Left lung (tissue), 14 donors: ENCODE results near the gene EZR. TPM values are rescaled to one million over a fixed set of nuclear protein-coding genes. Genes with fewer than 3 reads are reported as not detected.

Experiments
- ATAC-seq: fragments of 200-7000 bp; cut with Tn5 transposase; one replicate; pipeline ENCODE4 v1.9.1; 2020; ENCODE audit warnings: moderate library complexity
- DNase-seq, 4 donors: peaks; one replicate each; pipeline ENCODE4 v3.0.0-alpha.2; 2013 to 2020
- H3K27ac ChIP-seq, 2 donors: fragments of 200-600 bp; sonication (generic) in 1 of 2; one replicate each; pipeline versions ENCODE4 v1.5.0 to v1.8.0; 2020 to 2021
- H3K27me3 ChIP-seq, 2 donors: fragments of 200-600 bp; sonication (generic) in 1 of 2; one replicate each; pipeline versions ENCODE4 v1.5.0 to v1.8.0; 2020 to 2021
- H3K36me3 ChIP-seq, 2 donors: fragments of 200-600 bp; sonication (generic) in 1 of 2; one replicate each; pipeline versions ENCODE4 v1.5.0 to v1.8.0; 2020 to 2021
- H3K4me1 ChIP-seq, 2 donors: fragments of 200-600 bp; one replicate each; pipeline ENCODE4 v1.8.0; 2021
- H3K4me3 ChIP-seq, 2 donors: fragments of 200-600 bp; sonication (generic) in 1 of 2; one replicate each; pipeline versions ENCODE4 v1.5.0 to v1.8.0; 2020 to 2021; ENCODE audit warnings: mild to moderate bottlenecking in 1 of 2
- H3K9me3 ChIP-seq, 2 donors: fragments of 200-600 bp; sonication (generic) in 1 of 2; one replicate each; pipeline versions ENCODE4 v1.5.0 to v1.8.0; 2020 to 2021
- intact Hi-C, 2 donors: fragments of 100-400 bp; cut with DNase I; formaldehyde crosslinking; loops; one replicate each; pipeline versions ENCODE4 v1.11.2 to v1.14.2; 2022
- long read RNA-seq, 12 donors: library from polyadenylated mRNA in 2 of 12; unstranded in 2 of 12; transcript quantifications; one replicate each; pipeline ENCODE4 v2.0.0 and lab custom pipeline, GENCODE V29; 2019 to 2026
- polyA plus RNA-seq, 6 donors: library from polyadenylated mRNA; unstranded; fragments of 120-200 nt; gene quantifications; one replicate each; pipeline ENCODE4 v1.2.1, GENCODE V29; 2013; ENCODE audit not compliant: insufficient read length in 6 of 6
- total RNA-seq, 2 donors: library from RNA; stranded (reverse); fragmentation: NEBNext Ultra II Directional; extraction: Animal tissue kit (Norgen Biotek cat#: 25700); gene quantifications; one replicate each; pipeline ENCODE4 v1.2.1, GENCODE V29; 2021
- TF ChIP-seq, protein P1 (sequence below), 2 donors: fragments of 200-600 bp; sonication (generic) in 1 of 2; IDR thresholded peaks; one replicate each; pipeline versions ENCODE4 v1.5.0 to v1.8.0; 2021; ENCODE audit warnings: antibody characterized with exemption in 2 of 2
- donor health status: DM: no; HTN: yes; CAD: no.
- donor health status: DM: no; HTN: no; CAD: no.

The EZR gene
- total RNA-seq: 100 to 1,000 TPM; 315 to 328 TPM
- polyA plus RNA-seq: 100 to 1,000 TPM; 140 to 168 (median 154) TPM
- long read RNA-seq, donor 1, transcript EZR-201 (13 exons, 3,068 nt): minor isoform, 11 of 130 reads
- long read RNA-seq, donor 1, transcript EZR-202 (14 exons, 3,096 nt): major isoform, 17 of 130 reads
- long read RNA-seq, donor 1, partial matches to known transcripts: 95 of 130 reads
- long read RNA-seq, donor 1, other reads (novel, unspliced or antisense): 7 of 130 reads
- long read RNA-seq, donor 2, transcript EZR-201 (13 exons, 3,068 nt): minor isoform, 5 of 120 reads
- long read RNA-seq, donor 2, transcript EZR-202 (14 exons, 3,096 nt): major isoform, 13 of 120 reads
- long read RNA-seq, donor 2, partial matches to known transcripts: 97 of 120 reads
- long read RNA-seq, donor 2, other reads (novel, unspliced or antisense): 5 of 120 reads
- long read RNA-seq, donor 3, transcript EZR-201 (13 exons, 3,068 nt): minor isoform, 5 of 29 reads
- long read RNA-seq, donor 3, transcript EZR-202 (14 exons, 3,096 nt): major isoform, 18 of 29 reads
- long read RNA-seq, donor 3, partial matches to known transcripts: 0 of 29 reads
- long read RNA-seq, donor 3, other reads (novel, unspliced or antisense): 6 of 29 reads
- long read RNA-seq, donor 4, transcript EZR-202 (14 exons, 3,096 nt): major isoform, 22 of 149 reads
- long read RNA-seq, donor 4, transcript EZR-201 (13 exons, 3,068 nt): minor isoform, 16 of 149 reads
- long read RNA-seq, donor 4, partial matches to known transcripts: 87 of 149 reads
- long read RNA-seq, donor 4, other reads (novel, unspliced or antisense): 24 of 149 reads
- long read RNA-seq, donor 5, transcript EZR-201 (13 exons, 3,068 nt): minor isoform, 7 of 75 reads
- long read RNA-seq, donor 5, transcript EZR-202 (14 exons, 3,096 nt): major isoform, 22 of 75 reads
- long read RNA-seq, donor 5, partial matches to known transcripts: 46 of 75 reads
- long read RNA-seq, donor 5, other reads (novel, unspliced or antisense): 0 of 75 reads
- long read RNA-seq, donor 6, transcript EZR-202 (14 exons, 3,096 nt): major isoform, 18 of 53 reads
- long read RNA-seq, donor 6, partial matches to known transcripts: 34 of 53 reads
- long read RNA-seq, donor 6, other reads (novel, unspliced or antisense): 0 of 53 reads
- long read RNA-seq, donor 7, transcript EZR-201 (13 exons, 3,068 nt): minor isoform, 5 of 22 reads
- long read RNA-seq, donor 7, transcript EZR-202 (14 exons, 3,096 nt): major isoform, 12 of 22 reads
- long read RNA-seq, donor 7, partial matches to known transcripts: 0 of 22 reads
- long read RNA-seq, donor 7, other reads (novel, unspliced or antisense): 5 of 22 reads
- long read RNA-seq, donor 8, transcript EZR-202 (14 exons, 3,096 nt): major isoform, 21 of 59 reads
- long read RNA-seq, donor 8, transcript EZR-201 (13 exons, 3,068 nt): minor isoform, 9 of 59 reads
- long read RNA-seq, donor 8, partial matches to known transcripts: 19 of 59 reads
- long read RNA-seq, donor 8, other reads (novel, unspliced or antisense): 10 of 59 reads
- long read RNA-seq, donor 9: 0 reads
- long read RNA-seq, donor 10, transcript EZR-202 (14 exons, 3,096 nt): major isoform, 16 of 49 reads
- long read RNA-seq, donor 10, partial matches to known transcripts: 28 of 49 reads
- long read RNA-seq, donor 10, other reads (novel, unspliced or antisense): 2 of 49 reads
- long read RNA-seq, donor 11, transcript EZR-201 (13 exons, 3,068 nt): minor isoform, 19 of 150 reads
- long read RNA-seq, donor 11, transcript EZR-202 (14 exons, 3,096 nt): major isoform, 20 of 150 reads
- long read RNA-seq, donor 11, partial matches to known transcripts: 98 of 150 reads
- long read RNA-seq, donor 11, other reads (novel, unspliced or antisense): 13 of 150 reads
- long read RNA-seq, donor 12, transcript EZR-202 (14 exons, 3,096 nt): major isoform, 15 of 32 reads
- long read RNA-seq, donor 12, transcript EZR-201 (13 exons, 3,068 nt): minor isoform, 12 of 32 reads
- long read RNA-seq, donor 12, partial matches to known transcripts: 0 of 32 reads
- long read RNA-seq, donor 12, other reads (novel, unspliced or antisense): 5 of 32 reads

DNA sequence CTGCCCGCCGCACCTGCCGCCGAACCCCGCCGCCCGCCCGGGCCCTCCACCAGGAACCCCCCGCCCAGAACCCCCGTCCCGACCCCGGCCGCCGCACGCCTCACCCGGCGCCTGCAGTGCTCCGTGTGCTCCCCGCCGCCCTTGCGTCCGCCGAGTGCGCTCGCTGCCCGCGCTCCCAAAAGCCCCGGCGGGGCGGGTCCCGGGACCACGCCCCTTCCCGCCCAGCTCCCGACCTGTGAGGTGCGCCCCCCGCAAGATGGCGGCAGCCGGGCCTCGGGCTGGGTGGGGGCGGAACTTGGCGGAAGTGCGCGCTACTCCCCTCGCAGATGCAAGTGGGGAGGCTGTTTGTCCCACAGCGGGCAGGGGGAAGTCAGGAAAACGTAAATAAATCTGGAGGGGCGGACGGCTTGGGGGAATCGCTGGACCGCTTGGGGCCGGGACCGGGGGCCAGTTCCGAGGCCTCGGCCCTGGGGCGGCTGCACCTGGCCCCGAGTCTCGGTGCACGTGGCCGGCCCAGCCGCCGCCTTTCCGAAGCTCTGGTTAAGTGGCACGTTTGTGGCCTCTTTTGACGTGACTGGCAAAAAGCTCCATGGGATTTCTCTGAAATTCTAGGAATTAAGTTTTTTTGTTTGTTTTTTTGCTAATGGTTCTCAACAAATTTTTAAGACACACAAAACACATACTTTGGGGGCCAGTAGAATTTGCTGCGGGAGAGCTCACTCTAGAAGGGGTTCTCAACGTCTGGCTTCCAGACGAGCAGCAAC lies at the start of gene EZR:
Gene EZR (minus strand): TSS at position 156 of the 764 bp plus-strand sequence. CDS start 1,275 bp downstream, outside the sequence.
- peak within 1 kb of the TSS; percentile 92 to 98 for H3K27ac ChIP-seq
- H3K36me3 ChIP-seq: peaks cover 0 to 5% of the 10 kb centered on the region in 2 donors
- H3K4me1 ChIP-seq: peaks cover 7 to 29% of the 10 kb centered on the region in 2 donors
- H3K9me3 ChIP-seq: no peaks in the 10 kb centered on the region
- TF ChIP-seq, protein P1, sequence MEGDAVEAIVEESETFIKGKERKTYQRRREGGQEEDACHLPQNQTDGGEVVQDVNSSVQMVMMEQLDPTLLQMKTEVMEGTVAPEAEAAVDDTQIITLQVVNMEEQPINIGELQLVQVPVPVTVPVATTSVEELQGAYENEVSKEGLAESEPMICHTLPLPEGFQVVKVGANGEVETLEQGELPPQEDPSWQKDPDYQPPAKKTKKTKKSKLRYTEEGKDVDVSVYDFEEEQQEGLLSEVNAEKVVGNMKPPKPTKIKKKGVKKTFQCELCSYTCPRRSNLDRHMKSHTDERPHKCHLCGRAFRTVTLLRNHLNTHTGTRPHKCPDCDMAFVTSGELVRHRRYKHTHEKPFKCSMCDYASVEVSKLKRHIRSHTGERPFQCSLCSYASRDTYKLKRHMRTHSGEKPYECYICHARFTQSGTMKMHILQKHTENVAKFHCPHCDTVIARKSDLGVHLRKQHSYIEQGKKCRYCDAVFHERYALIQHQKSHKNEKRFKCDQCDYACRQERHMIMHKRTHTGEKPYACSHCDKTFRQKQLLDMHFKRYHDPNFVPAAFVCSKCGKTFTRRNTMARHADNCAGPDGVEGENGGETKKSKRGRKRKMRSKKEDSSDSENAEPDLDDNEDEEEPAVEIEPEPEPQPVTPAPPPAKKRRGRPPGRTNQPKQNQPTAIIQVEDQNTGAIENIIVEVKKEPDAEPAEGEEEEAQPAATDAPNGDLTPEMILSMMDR (IDR thresholded peaks at IDR 0.05): no peak
- intact Hi-C loops: no loop called here
- H3K27me3 ChIP-seq: no peaks in the 10 kb centered on the region
- peak in 3 of 4 donors; percentile 85 to 95 (median 91) for DNase-seq
- peak; percentile 69 for ATAC-seq
- peak within 1 kb of the TSS; percentile 80 to 86 for H3K4me3 ChIP-seq

- no peak for ATAC-seq
- Histone ChIP-seq H3K4me1 (peaks cover 0 to 24% of the 10 kb centered on the region in 2 donors), H3K27me3 (no peaks in the 10 kb centered on the region), H3K27ac (no peak overlapping the region), H3K9me3 (no peaks in the 10 kb centered on the region), H3K4me3 (no peak overlapping the region), H3K36me3 (no peaks in the 10 kb centered on the region)
- intact Hi-C loops: no loop called here
- TF ChIP-seq, protein P1 (IDR thresholded peaks at IDR 0.05): no peak
- no peak for DNase-seq
Observed at GRCh38 chr6:158868122-158868480, 48.9 kb upstream of the EZR start.

- intact Hi-C loops: no loop called here
- Histone ChIP-seq H3K27me3 (no peaks in the 10 kb centered on the region), H3K4me3 (no peak overlapping the region), H3K9me3 (no peaks in the 10 kb centered on the region), H3K27ac (no peak overlapping the region), H3K36me3 (no peaks in the 10 kb centered on the region), H3K4me1 (peaks cover 0 to 24% of the 10 kb centered on the region in 2 donors)
- DNase-seq: no peak
- no peak for ATAC-seq
- TF ChIP-seq, protein P1 (IDR thresholded peaks at IDR 0.05): no peak
Observed at GRCh38 chr6:158867381-158868121, 48.4 kb upstream of the EZR start.
